GM10266 (cell line): ENCODE results near the gene PTK6.

ENCODE experiments used
- DNase-seq: peaks from one replicate; pipeline ENCODE4 v3.0.0; 2012; ENCODE audit errors: extremely low spot score
- CTCF ChIP-seq: IDR thresholded peaks from 2 replicates; pipeline ENCODE4 v1.5.1; 2012; ENCODE audit warnings: mild to moderate bottlenecking, low read depth; ENCODE audit not compliant: control insufficient read depth, insufficient read depth; ENCODE audit errors: missing control alignments

Gene PTK6

GRCh38 chr20:63522091-63522868 is 14.9 kb downstream of the PTK6 start:
- DNase-seq = no peak
- TF ChIP-seq CTCF = no peak

- DNase-seq = no peak
- no peak for TF ChIP-seq CTCF
Observed at GRCh38 chr20:63521602-63522001, 15.6 kb downstream of the PTK6 start.

GRCh38 chr20:63520934-63521601 is 16.1 kb downstream of the PTK6 start:
- peak; percentile 92 for DNase-seq
- TF ChIP-seq CTCF = peak; percentile 42

- DNase-seq = peak; percentile 100
- TF ChIP-seq CTCF = no peak
Observed at GRCh38 chr20:63520504-63520933, 16.7 kb downstream of the PTK6 start, which contains the start of gene PPDPF. Gene PPDPF (plus strand): TSS chr20:63520765. CDS start chr20:63521309, 544 bp downstream.

GRCh38 chr20:63519668-63520503 is 17.3 kb downstream of the PTK6 start:
- peak; percentile 86 for DNase-seq

More at GRCh38 chr20:63519668-63520503, 17.3 kb downstream of the PTK6 start:
- TF ChIP-seq CTCF = peak; percentile 14
